ENCODE results near the gene PDE11A.

- TF ChIP-seq, protein P1, sequence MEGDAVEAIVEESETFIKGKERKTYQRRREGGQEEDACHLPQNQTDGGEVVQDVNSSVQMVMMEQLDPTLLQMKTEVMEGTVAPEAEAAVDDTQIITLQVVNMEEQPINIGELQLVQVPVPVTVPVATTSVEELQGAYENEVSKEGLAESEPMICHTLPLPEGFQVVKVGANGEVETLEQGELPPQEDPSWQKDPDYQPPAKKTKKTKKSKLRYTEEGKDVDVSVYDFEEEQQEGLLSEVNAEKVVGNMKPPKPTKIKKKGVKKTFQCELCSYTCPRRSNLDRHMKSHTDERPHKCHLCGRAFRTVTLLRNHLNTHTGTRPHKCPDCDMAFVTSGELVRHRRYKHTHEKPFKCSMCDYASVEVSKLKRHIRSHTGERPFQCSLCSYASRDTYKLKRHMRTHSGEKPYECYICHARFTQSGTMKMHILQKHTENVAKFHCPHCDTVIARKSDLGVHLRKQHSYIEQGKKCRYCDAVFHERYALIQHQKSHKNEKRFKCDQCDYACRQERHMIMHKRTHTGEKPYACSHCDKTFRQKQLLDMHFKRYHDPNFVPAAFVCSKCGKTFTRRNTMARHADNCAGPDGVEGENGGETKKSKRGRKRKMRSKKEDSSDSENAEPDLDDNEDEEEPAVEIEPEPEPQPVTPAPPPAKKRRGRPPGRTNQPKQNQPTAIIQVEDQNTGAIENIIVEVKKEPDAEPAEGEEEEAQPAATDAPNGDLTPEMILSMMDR (IDR thresholded peaks at IDR 0.05): no peak
- no peak for TF ChIP-seq POLR2A (IDR thresholded peaks at IDR 0.05)
Observed at GRCh38 chr2:178093471-178093870, 20.9 kb upstream of the PDE11A start.
